A673 (cell line): ENCODE data around the gene YEATS2. TPM values are rescaled to one million over a fixed set of nuclear protein-coding genes. Genes with fewer than 3 reads are reported as not detected.

Experiments
- BruUV-seq: library from RNA; stranded (reverse); fragments of 400-500 nt; replicated peaks from 2 replicates; lab custom pipeline; 2021; lab: Mats Ljungman, UMichigan
- CTCF ChIA-PET: fragments of 300-600 bp; sonication (Branson Sonifier 250); formaldehyde crosslinking; loops from one replicate; lab custom pipeline; 2022; ENCODE audit warnings: antibody characterized with exemption; lab: Charles Lee
- POLR2A ChIA-PET: fragments of 300-600 bp; sonication (Branson Sonifier 250); formaldehyde crosslinking; loops from one replicate; lab custom pipeline; 2022; ENCODE audit warnings: antibody characterized with exemption; ENCODE audit not compliant: low non-redundant PET; lab: Charles Lee
- DNase-seq: peaks from one replicate; pipeline ENCODE4 v3.0.0-alpha.2; 2015; ENCODE audit warnings: low spot score
- H3K27ac ChIP-seq: fragments of 200-600 bp; sonication (generic); 2 replicates; pipeline ENCODE4 v1.5.1; 2016; ENCODE audit warnings: mixed run types, low read depth, mild to moderate bottlenecking, mixed read lengths, antibody characterized with exemption, low read length; ENCODE audit not compliant: poor library complexity, severe bottlenecking
- H3K27me3 ChIP-seq: fragments of 200-600 bp; sonication (generic); replicated peaks from 2 replicates; pipeline ENCODE4 v1.6.1; 2017; ENCODE audit warnings: mixed run types, low read depth, mild to moderate bottlenecking, mixed read lengths, antibody characterized with exemption, low read length; ENCODE audit not compliant: insufficient read depth, poor library complexity
- H3K36me3 ChIP-seq: fragments of 200-600 bp; sonication (generic); 2 replicates; pipeline ENCODE4 v1.6.1; 2016; ENCODE audit warnings: mixed run types, mild to moderate bottlenecking, mixed read lengths, antibody characterized with exemption, low read length; ENCODE audit not compliant: insufficient read depth, poor library complexity, severe bottlenecking
- H3K4me1 ChIP-seq: fragments of 200-600 bp; sonication (generic); 2 replicates; pipeline ENCODE4 v1.6.1; 2017; ENCODE audit warnings: mixed run types, mild to moderate bottlenecking, mixed read lengths, antibody characterized with exemption, low read length; ENCODE audit not compliant: insufficient read depth, poor library complexity, severe bottlenecking
- H3K4me3 ChIP-seq: fragments of 200-600 bp; sonication (generic); 2 replicates; pipeline ENCODE4 v1.5.1; 2016; ENCODE audit warnings: low read depth, mixed run types, mild to moderate bottlenecking, mixed read lengths, low read length; ENCODE audit not compliant: poor library complexity, severe bottlenecking
- H3K9me3 ChIP-seq: fragments of 200-600 bp; sonication (generic); 2 replicates; pipeline ENCODE4 v1.6.1; 2016; ENCODE audit warnings: mixed run types, low read depth, mild to moderate bottlenecking, mixed read lengths, antibody characterized with exemption, low read length; ENCODE audit not compliant: poor library complexity, severe bottlenecking
- EZH2 ChIP-seq: fragments of 200-600 bp; sonication (generic); IDR thresholded peaks from 2 replicates; pipeline ENCODE4 v1.6.1; 2017; ENCODE audit warnings: borderline replicate concordance, low read depth, mild to moderate bottlenecking, mixed read lengths, antibody characterized with exemption, low read length; ENCODE audit not compliant: poor library complexity, severe bottlenecking
- intact Hi-C: fragments of 100-400 bp; cut with micrococcal nuclease; formaldehyde crosslinking; loops from one replicate; pipeline ENCODE4 v1.10.0; 2022; ENCODE audit not compliant: unreplicated experiment
- total RNA-seq: library from RNA; stranded (reverse); gene quantifications from 2 replicates; pipeline ENCODE4 v1.2.3, GENCODE V29; 2021
- TF ChIP-seq, protein P1 (sequence below): fragments of 300-800, 200-600 bp; sonication (generic); conservative IDR thresholded peaks from 2 replicates; pipeline ENCODE4 v1.5.1; 2017; ENCODE audit warnings: low read depth, mild to moderate bottlenecking, antibody characterized with exemption, low read length, moderate library complexity, mixed read lengths

Gene YEATS2
- total RNA-seq, 1 experiment from 2014 or later = 40.7 TPM

- peaks cover 28% of the 10 kb centered on the region for H3K36me3 ChIP-seq
These were observed 116.6 kb downstream of the YEATS2 start for GRCh38 chr3:183814240-183814639.

GRCh38 chr3:183815563-183815940 lies 118.0 kb downstream of the YEATS2 start:
- ChIA-PET CTCF (no interaction called here), POLR2A (no interaction called here)
- DNase-seq = no peak
- no peaks in the 10 kb centered on the region for H3K27me3 ChIP-seq
- peaks cover 16% of the 10 kb centered on the region for H3K36me3 ChIP-seq
- H3K9me3 ChIP-seq = no peaks in the 10 kb centered on the region
- no peak for TF ChIP-seq EZH2
- TF ChIP-seq, protein P1, sequence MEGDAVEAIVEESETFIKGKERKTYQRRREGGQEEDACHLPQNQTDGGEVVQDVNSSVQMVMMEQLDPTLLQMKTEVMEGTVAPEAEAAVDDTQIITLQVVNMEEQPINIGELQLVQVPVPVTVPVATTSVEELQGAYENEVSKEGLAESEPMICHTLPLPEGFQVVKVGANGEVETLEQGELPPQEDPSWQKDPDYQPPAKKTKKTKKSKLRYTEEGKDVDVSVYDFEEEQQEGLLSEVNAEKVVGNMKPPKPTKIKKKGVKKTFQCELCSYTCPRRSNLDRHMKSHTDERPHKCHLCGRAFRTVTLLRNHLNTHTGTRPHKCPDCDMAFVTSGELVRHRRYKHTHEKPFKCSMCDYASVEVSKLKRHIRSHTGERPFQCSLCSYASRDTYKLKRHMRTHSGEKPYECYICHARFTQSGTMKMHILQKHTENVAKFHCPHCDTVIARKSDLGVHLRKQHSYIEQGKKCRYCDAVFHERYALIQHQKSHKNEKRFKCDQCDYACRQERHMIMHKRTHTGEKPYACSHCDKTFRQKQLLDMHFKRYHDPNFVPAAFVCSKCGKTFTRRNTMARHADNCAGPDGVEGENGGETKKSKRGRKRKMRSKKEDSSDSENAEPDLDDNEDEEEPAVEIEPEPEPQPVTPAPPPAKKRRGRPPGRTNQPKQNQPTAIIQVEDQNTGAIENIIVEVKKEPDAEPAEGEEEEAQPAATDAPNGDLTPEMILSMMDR = no peak
- H3K27ac ChIP-seq = no peak overlapping the region
- intact Hi-C loops = no loop called here
- H3K4me3 ChIP-seq = no peak overlapping the region
- no peaks in the 10 kb centered on the region for H3K4me1 ChIP-seq
- BruUV-seq = no TSS peak

More at GRCh38 chr3:183814240-183814639, 116.6 kb downstream of the YEATS2 start:
- ChIA-PET POLR2A (no interaction called here), CTCF (no interaction called here)
- Histone ChIP-seq H3K9me3 (no peaks in the 10 kb centered on the region), H3K4me3 (no peak overlapping the region), H3K27ac (no peak overlapping the region), H3K4me1 (no peaks in the 10 kb centered on the region), H3K27me3 (no peaks in the 10 kb centered on the region)
- TF ChIP-seq, protein P1 = no peak
- TF ChIP-seq EZH2 = no peak
- no peak for DNase-seq
- no TSS peak for BruUV-seq
- intact Hi-C loops = no loop called here

DNA sequence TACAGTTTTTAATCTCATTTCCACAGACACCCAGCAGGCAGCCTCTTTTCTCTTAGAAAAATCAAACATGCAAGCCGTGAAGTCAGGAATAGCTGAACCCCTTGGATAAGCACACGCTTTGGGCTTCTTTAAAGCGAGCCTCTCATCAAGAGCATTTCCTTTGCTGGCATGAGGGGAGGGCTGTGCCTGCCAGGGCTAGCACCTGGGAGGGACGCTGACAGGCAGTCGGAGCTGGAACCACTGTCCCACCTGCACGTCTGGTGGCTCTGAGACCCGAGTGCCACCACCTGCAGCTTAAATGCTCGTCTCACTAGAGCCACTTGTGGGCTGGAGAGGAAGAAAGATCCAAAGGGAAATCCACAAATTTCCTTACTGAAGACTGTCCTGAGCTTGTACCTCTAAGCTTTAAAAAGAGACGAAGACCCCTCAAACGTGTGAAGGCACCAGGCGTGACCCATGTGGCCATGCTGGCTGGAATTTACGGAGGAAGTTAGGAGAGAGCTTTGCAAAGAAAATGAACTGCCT lies 118.4 kb downstream of the YEATS2 start:
- TF ChIP-seq, protein P1 = no peak
- no peak for TF ChIP-seq EZH2
- H3K9me3 ChIP-seq = no peaks in the 10 kb centered on the region
- BruUV-seq = no TSS peak
- H3K4me3 ChIP-seq = no peak overlapping the region
- ChIA-PET CTCF (no interaction called here), POLR2A (no interaction called here)
- H3K36me3 ChIP-seq = peaks cover 12% of the 10 kb centered on the region
- no peaks in the 10 kb centered on the region for H3K27me3 ChIP-seq
- DNase-seq = no peak
- intact Hi-C loops = no loop called here
- no peaks in the 10 kb centered on the region for H3K4me1 ChIP-seq
- no peak overlapping the region for H3K27ac ChIP-seq
